BLaER1 (cell line): ENCODE measurements around the gene LIFR.

Experiments used
- H3K27ac ChIP-seq: shearing (Covaris generic); formaldehyde crosslinking; 2 replicates; pipeline ENCODE4 v1.8.1; 2022
- H3K27me3 ChIP-seq: shearing (Covaris generic); formaldehyde crosslinking; 2 replicates; pipeline ENCODE4 v1.8.1; 2022
- H3K36me3 ChIP-seq: shearing (Covaris generic); formaldehyde crosslinking; 2 replicates; pipeline ENCODE4 v1.8.1; 2022
- H3K4me1 ChIP-seq: shearing (Covaris generic); formaldehyde crosslinking; 2 replicates; pipeline ENCODE4 v1.8.1; 2022
- H3K4me2 ChIP-seq: shearing (Covaris generic); formaldehyde crosslinking; 2 replicates; pipeline ENCODE4 v1.8.1; 2022
- H3K4me3 ChIP-seq: shearing (Covaris generic); formaldehyde crosslinking; 2 replicates; pipeline ENCODE4 v1.8.1; 2022
- H3K9ac ChIP-seq: shearing (Covaris generic); formaldehyde crosslinking; 2 replicates; pipeline ENCODE4 v1.8.1; 2022
- H3K9me3 ChIP-seq: shearing (Covaris generic); formaldehyde crosslinking; 2 replicates; pipeline ENCODE4 v1.8.1; 2022
- H4K20me1 ChIP-seq: shearing (Covaris generic); formaldehyde crosslinking; 2 replicates; pipeline ENCODE4 v1.8.1; 2022
- Cebpa-rat ChIP-seq: shearing (Covaris generic); IDR thresholded peaks from 2 replicates; pipeline ENCODE4 v1.8.1; 2022

The LIFR gene

DNA sequence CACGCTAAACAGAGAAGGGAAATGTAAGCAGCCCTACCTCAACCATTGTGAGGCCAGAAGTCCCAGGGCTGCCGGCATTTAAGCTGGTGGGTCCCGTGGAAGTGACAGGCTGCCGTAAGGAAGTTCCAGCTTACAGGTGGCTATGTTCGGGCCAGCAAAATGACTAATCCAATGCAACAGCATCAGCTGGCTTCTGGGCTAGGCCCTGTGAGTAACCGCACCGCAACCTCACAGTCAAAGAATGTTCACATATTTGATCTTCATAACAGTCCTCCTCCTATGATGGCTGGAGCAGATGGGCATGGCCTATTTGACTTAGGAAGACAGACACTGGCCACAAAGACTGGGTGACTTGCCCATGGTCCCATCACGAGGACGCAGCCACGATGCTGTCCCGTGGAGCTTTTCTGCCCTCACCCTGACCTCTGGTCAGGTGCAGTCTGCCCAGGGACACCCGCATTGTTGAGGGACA, 88.2 kb downstream of the LIFR start:
- no peaks in the 10 kb centered on the region for H3K27me3 ChIP-seq
- no peak overlapping the region for H3K9ac ChIP-seq
- peaks cover 34% of the 10 kb centered on the region for H3K4me1 ChIP-seq
- H3K27ac ChIP-seq: no peak overlapping the region; the same call in 1 of the 2 replicates
- no peaks in the 10 kb centered on the region for H3K36me3 ChIP-seq
- peak overlapping the region; percentile 79 for H3K4me2 ChIP-seq
- TF ChIP-seq Cebpa-rat: no peak
- H3K4me3 ChIP-seq: no peak overlapping the region
- no peaks in the 10 kb centered on the region for H3K9me3 ChIP-seq
- H4K20me1 ChIP-seq: no peaks in the 10 kb centered on the region

DNA sequence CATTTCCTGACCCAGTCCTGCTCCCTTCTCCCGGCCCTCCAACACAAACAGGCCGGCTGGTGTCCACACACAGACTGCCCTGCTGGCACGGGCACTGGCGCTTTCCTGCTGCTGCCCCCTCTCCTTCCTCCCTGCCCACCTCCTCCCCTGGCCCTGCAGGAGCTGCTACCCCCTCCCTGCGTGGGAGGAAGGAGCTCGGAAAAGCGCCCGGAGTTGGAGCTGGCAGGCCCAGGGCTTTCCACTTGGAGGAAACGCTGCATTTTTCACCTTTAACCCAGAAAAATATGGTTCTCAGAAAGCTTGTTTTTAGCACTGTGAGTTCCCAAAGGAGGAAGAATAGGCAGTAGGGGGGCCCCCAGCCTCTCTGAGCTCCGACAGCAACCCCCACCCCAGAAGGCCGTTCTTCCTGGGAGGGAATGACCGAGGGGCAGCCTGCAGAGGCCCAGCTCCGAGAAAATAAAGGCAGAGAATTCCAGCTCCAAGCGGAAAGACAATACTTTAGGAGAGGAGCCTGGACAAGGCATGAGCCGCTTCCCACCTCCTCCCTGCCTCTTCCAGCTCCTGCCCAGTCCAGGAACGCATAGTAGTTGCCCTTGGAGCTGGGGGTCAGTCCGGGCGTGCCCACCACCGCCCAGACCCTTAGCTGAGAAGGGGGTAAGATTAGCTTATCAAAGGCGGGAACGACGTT, 88.9 kb downstream of the LIFR start:
- H4K20me1 ChIP-seq: no peaks in the 10 kb centered on the region
- no peaks in the 10 kb centered on the region for H3K36me3 ChIP-seq
- H3K9ac ChIP-seq: no peak overlapping the region
- H3K4me1 ChIP-seq: peaks cover 34% of the 10 kb centered on the region
- H3K27ac ChIP-seq: no peak overlapping the region
- peak overlapping the region; percentile 79 for H3K4me2 ChIP-seq
- H3K27me3 ChIP-seq: no peaks in the 10 kb centered on the region
- no peaks in the 10 kb centered on the region for H3K9me3 ChIP-seq
- TF ChIP-seq Cebpa-rat: no peak
- H3K4me3 ChIP-seq: no peak overlapping the region

DNA sequence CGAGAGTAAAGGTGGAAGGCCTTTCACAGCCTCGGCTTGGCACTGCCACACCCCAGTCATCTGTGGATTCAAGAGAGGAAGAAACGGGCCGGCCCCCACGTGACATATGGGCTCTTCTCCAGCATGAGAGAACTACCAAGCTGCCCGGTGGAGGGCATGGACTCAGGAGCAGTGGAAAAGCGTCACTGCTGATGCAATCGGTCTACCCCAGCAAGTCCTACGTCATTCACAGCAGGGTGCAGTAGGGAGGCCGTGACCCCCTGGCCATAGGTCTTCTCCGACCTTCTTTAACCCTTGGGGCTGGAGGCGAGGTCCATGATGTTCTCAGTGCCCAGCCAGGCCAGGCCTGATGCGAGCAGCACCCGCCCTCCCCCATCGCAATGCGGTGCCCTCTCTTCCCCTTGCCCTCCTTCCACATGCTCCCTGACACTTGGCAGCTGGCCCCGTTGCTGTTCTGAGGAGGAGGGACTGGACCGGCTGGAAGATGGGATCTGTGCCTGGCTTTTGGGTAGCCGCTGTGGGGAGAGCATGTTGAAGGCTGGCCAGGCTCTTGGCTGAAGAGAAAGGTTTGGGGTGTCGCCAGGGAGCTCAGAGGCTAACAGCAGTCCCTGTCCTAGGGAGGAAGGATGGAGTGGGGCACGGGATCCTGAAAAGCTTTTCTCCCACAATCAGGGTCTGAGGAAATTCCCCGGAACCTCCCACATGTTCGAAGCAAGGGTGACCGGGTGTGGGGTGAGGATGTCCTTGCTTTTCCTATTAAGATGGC, 89.8 kb downstream of the LIFR start:
- H3K4me3 ChIP-seq: no peak overlapping the region
- peaks cover 34% of the 10 kb centered on the region for H3K4me1 ChIP-seq
- no peaks in the 10 kb centered on the region for H3K27me3 ChIP-seq
- H3K9me3 ChIP-seq: no peaks in the 10 kb centered on the region
- no peaks in the 10 kb centered on the region for H4K20me1 ChIP-seq
- H3K9ac ChIP-seq: no peak overlapping the region
- TF ChIP-seq Cebpa-rat: no peak
- no peak overlapping the region for H3K27ac ChIP-seq
- no peaks in the 10 kb centered on the region for H3K36me3 ChIP-seq
- H3K4me2 ChIP-seq: no peak overlapping the region

DNA sequence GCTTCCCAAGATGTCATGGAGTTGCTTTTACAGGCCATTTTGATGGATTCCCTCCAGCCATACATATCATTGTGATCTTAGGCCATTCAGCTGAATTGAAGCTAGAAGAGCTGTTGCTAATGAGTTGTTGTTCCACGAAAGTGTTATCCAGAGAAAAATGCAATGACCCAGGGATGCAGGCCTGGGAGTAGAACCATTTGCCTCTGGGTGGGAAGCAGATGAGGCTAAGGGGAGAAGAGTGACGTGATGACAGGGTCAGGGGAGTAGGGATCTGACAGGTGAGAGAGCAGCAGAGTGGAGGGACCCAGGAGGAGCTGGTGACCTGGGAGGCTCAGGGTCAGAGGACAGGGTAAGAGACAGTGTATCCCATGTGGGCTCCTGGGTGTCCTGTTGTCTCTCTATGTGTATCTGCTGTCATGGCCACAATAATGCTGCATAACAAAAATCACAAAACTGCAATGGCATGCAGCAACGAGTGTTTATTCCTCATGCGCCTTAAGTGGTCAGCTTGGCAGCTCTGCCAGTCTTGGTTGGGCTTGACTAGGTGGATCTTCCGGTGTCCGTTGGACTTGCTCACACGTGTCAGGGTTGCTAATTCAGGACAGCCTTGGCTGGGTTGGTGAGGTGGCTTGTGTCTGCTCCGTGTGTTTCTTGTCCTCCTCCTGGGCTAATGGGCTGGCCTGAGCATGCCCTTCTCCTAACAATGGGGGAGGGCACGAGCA, 90.6 kb downstream of the LIFR start:
- no peaks in the 10 kb centered on the region for H3K9me3 ChIP-seq
- no peak for TF ChIP-seq Cebpa-rat
- no peaks in the 10 kb centered on the region for H3K27me3 ChIP-seq
- H3K9ac ChIP-seq: no peak overlapping the region
- no peak overlapping the region for H3K27ac ChIP-seq
- H3K4me2 ChIP-seq: no peak overlapping the region
- peaks cover 34% of the 10 kb centered on the region for H3K4me1 ChIP-seq
- no peaks in the 10 kb centered on the region for H3K36me3 ChIP-seq
- H4K20me1 ChIP-seq: no peaks in the 10 kb centered on the region
- H3K4me3 ChIP-seq: no peak overlapping the region

DNA sequence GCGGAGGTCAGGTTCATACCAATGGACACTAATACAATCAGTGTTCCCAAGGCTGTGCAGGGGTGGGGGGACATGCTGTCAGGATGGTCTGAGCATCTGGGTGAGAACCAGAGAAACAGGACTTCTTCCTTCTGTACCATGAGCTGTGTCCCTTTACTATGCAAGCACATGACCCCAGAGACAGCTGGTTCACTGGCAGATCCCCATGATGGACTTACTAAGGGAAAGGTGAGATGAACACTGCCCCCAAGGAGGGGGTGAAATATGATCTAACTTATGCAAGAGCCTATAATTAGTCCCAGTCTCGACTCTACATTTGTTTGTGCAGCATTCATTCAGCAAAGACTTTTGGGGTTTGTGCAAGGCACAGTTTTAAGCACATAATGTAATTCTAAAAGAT, 91.4 kb downstream of the LIFR start:
- H4K20me1 ChIP-seq: no peaks in the 10 kb centered on the region
- no peak overlapping the region for H3K9ac ChIP-seq
- H3K9me3 ChIP-seq: no peaks in the 10 kb centered on the region
- no peaks in the 10 kb centered on the region for H3K36me3 ChIP-seq
- no peak overlapping the region for H3K4me3 ChIP-seq
- no peak overlapping the region for H3K4me2 ChIP-seq
- no peaks in the 10 kb centered on the region for H3K27me3 ChIP-seq
- no peak overlapping the region for H3K27ac ChIP-seq
- H3K4me1 ChIP-seq: peaks cover 34% of the 10 kb centered on the region
- TF ChIP-seq Cebpa-rat: no peak

DNA sequence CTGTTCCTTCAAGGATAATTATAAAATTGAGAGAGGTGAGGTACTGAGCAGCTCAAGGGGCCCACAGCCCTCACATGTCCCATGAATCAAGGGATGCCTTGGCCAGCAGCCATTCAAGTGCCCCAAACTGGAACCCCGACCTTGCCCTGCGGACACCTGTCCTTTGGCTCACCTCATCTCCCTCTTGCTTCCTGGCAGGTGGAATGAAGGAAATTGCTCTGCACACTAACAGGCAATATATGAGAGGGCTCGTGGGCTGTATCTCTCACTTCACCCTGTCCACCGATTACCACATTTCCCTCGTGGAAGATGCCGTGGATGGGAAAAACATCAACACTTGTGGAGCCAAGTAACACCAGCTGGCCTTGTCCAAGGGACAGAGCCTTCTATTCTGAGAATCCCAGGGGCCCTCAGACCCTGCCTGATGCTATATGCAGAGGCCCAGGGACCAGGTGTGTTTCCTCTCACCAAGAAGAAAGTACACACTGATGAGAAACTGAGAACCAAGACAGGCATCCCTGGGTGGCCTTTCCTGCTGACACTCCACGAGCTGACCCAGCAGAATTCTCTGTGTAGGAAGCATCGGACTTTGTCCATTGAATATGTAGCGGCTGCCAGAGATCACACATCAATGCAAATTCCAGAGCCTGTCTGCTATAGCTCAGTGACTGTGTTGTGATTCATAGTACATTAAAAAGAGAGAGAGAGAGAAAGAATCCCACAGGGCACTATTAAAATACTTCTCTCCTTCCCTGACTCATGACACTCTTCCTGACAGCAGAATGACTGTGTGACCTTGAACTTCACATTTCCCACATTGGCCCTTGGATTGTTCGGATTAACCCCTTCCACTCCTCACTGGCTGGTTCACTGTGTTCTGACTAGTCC, 92.6 kb downstream of the LIFR start:
- Histone ChIP-seq H3K4me2 (peak overlapping the region; percentile 24; the same call in 1 of the 2 replicates), H3K4me1 (peaks cover 26% of the 10 kb centered on the region), H3K4me3 (no peak overlapping the region), H3K27ac (no peak overlapping the region), H3K27me3 (no peaks in the 10 kb centered on the region), H3K9me3 (no peaks in the 10 kb centered on the region), H3K9ac (no peak overlapping the region), H3K36me3 (no peaks in the 10 kb centered on the region), H4K20me1 (no peaks in the 10 kb centered on the region)
- no peak for TF ChIP-seq Cebpa-rat

DNA sequence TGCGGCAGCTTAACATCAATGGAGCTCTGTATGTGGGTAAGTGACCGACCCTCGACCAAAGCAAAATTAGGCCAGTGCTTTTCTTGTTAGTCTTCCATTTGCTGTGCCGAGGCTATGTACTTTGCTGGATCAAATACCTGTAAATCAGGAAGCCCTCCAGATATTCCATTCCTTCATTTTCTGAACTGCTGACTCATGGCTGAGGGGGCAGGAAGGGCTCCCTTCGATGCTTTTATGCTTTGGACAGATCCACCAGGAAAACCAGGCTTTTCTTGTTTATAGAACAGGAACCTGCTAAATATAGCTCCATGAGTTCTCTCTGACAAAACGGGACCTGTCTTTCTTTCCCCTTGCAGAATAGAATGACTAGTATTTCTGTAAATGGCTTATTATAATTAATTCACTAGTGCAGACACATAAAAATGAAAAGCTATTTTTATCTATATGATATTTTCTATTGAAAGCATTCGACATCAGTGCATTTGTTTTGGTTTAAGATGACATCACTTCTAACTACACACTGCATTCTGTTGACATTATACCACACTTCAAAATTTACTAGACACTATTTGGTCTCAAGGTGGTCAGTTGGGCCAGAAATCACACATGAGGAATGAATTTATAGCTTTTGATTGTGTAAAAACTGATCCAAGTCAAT, 93.3 kb downstream of the LIFR start:
- Histone ChIP-seq H3K4me3 (no peak overlapping the region), H4K20me1 (no peaks in the 10 kb centered on the region), H3K27me3 (no peaks in the 10 kb centered on the region), H3K4me1 (peaks cover 18% of the 10 kb centered on the region), H3K27ac (no peak overlapping the region), H3K4me2 (no peak overlapping the region), H3K9ac (no peak overlapping the region), H3K36me3 (no peaks in the 10 kb centered on the region), H3K9me3 (no peaks in the 10 kb centered on the region)
- TF ChIP-seq Cebpa-rat: no peak

DNA sequence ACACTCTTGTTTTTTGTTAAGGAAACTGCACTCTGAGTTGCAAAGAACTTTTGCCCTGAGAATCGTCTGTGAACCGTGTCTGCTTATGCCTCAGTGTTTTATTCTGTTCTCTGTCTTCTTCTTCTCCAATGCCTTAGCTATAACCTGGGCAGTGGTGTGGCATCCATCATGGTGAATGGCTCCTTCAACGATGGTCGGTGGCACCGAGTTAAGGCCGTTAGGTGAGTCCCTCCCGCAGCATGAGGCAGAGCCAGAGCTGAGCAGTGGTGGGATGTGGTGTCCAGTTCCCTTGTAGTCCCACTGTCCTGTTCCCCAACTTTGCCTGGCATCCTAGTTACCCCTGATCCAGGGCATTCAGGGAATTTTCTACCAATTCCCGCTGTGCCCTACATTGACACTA, 98.3 kb downstream of the LIFR start:
- Histone ChIP-seq H4K20me1 (peaks cover 11% of the 10 kb centered on the region), H3K36me3 (no peaks in the 10 kb centered on the region), H3K27ac (no peak overlapping the region), H3K9ac (no peak overlapping the region), H3K4me3 (no peak overlapping the region), H3K4me2 (no peak overlapping the region), H3K4me1 (peaks cover 33% of the 10 kb centered on the region), H3K9me3 (no peaks in the 10 kb centered on the region), H3K27me3 (peaks cover 11% of the 10 kb centered on the region; the same call in 1 of the 2 replicates)
- no peak for TF ChIP-seq Cebpa-rat
